Measurements from ENCODE around the gene ELF3.
"Not testable (repeated sequence)": the region's sequence is repeated elsewhere in the genome, so short reads cannot be mapped to it uniquely, and the experiment has no call there.

The ELF3 gene

GRCh38 chr1:202007805-202008489, 2.4 kb upstream of the ELF3 start:
- DNase-seq, result peak; percentile 22

- peak; percentile 76 for DNase-seq
These were observed 834 bp upstream of the ELF3 start for GRCh38 chr1:202009326-202010179.

GRCh38 chr1:202011994-202012393, 1.6 kb downstream of the ELF3 start:
- DNase-seq, result no peak

DNA sequence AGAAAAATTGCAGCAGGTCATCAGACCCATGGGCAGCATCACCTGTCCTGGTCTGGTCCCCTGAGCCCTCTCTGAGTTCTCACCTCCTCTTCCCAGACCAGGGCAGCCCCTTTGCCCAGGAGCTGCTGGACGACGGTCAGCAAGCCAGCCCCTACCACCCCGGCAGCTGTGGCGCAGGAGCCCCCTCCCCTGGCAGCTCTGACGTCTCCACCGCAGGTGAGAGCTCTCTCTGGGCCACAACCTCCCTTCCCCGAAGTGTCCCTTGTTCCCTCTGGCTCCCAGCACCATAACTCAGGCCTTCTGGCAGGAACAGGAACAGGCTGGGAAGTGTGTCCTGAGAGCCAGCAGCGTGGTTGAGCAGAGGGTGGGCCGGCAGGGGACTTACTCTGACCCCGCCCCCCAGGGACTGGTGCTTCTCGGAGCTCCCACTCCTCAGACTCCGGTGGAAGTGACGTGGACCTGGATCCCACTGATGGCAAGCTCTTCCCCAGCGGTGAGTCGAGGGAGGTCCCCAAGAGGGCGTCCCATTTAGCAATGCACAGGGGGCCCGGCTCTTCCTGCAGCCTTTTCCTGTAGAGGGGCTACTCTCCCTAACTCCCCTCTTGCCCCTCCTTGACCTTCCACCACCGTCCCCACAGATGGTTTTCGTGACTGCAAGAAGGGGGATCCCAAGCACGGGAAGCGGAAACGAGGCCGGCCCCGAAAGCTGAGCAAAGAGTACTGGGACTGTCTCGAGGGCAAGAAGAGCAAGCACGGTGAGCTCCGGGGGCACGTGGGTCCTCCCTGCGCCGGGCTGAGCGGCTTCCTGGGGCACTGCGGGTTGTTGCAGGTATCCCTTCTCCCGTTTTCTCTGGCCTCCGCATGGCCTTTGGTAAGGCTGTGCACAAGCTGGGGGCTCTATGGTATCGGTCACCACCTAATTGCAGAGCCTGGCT, 2.4 kb downstream of the ELF3 start:
- DNase-seq, result no peak

DNA sequence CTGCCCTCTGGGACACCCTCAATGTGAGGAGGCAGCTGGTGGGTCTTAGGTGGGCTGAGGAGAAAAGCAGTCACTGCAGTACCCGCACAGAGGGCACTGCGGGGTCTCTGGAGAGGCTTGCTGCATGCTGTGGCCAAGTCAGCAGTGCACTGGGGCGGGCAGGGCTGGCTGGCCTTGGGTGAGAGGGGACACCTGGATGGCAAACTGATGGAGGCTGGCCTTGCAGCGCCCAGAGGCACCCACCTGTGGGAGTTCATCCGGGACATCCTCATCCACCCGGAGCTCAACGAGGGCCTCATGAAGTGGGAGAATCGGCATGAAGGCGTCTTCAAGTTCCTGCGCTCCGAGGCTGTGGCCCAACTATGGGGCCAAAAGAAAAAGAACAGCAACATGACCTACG, 3.2 kb downstream of the ELF3 start:
- no peak for DNase-seq

DNA sequence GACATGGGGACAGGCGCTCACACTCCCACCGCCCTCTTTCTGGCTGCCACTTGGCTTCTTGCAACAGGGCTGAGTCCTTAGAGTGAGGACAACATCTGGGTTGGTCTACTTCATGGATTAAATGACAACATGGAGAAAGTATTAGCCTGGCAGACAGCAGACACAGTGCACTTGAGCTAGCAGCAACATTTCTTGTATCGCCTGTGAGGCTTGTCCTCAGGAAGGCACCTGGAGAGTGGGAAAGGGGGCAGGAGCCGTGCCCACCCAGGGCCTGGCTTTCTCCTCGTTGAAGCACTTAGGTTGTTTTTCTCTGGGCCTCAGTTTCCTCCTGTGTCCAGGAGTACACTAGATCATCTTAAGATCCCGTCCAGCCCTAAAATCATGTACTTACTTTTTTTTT, 3.7 kb downstream of the ELF3 start:
- no peak for DNase-seq

- DNase-seq, result no peak
These were observed 4.7 kb downstream of the ELF3 start for GRCh38 chr1:202014915-202015661.

DNA sequence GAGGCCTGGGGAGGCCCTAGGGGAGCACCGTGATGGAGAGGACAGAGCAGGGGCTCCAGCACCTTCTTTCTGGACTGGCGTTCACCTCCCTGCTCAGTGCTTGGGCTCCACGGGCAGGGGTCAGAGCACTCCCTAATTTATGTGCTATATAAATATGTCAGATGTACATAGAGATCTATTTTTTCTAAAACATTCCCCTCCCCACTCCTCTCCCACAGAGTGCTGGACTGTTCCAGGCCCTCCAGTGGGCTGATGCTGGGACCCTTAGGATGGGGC, 5.2 kb downstream of the ELF3 start:
- DNase-seq, result no peak

DNA sequence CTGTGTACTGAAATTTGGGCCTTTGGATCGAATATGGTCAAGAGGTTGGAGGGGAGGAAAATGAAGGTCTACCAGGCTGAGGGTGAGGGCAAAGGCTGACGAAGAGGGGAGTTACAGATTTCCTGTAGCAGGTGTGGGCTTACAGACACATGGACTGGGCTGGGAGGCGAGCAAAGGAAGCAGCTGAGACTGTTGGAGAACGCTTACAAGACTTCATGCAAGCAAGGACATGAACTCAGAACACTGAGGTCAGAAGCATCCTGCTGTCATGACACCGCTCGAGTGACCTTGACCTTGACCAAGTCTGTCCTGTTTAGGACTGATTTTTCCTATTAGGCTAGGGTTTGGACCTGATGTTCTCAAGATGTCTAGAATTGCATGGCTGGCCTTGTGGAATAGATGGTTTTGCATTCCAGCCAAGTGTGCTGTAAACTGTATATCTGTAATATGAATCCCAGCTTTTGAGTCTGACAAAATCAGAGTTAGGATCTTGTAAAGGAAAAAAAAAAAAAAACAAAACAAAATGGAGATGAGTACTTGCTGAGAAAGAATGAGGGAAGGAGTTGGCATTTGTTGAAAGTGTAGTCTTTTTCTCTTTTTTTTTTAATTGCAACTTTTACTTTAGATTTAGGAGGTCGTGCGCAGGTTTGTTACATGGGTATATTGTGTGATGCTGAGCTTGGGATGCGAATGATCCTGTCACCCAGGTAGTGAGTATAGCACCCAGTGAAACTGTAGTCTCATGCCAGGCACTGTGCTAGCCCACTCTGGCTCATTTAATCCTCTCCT, 5.8 kb downstream of the ELF3 start:
- no peak for DNase-seq

DNA sequence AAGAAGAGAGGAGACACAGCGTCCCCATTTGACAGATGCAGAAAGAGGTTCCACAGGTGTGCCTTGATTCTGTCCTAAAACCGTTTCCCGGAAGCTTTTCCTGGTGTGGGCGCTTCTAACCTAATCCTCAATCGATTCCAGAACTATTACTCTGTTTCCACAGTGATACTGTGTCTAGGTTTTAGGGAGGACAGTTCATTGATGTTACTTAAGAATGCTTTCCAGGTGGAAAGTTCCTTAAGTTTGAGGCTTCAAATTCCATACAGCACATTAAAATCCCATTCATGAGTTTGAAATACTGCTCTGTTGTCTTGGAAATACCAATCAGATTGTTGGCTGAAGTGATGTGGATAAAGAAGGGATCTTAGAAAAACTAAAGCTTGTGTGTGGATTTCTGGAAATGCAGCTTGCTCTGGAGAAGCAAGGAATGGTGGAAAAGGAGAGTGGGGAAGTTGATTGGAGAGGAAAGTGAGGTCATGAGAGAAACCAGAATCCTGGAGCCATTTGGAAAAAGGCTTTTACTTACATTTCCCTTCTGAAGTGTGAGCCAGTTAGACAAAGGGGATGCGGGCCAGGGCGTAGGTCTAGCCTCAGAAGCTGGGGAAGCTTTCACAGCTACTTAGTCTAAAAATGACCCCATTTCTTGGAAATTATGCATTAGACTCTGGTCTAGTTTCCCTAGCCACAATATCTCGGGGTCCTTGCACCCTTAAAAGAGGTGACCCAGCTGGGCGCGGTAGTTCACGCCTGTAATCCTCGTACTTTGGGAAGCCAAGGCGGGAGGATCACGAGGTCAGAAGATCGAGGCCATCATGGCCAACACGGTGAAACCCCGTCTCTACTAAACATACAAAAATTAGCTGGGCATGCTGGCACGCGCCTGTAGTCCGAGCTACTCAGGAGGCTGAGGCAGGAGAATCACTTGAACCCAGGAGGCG, 6.7 kb downstream of the ELF3 start:
- no peak for DNase-seq

GRCh38 chr1:202017749-202018467, 7.5 kb downstream of the ELF3 start:
- no peak for DNase-seq

GRCh38 chr1:202018468-202019234, 8.3 kb downstream of the ELF3 start:
- DNase-seq, result no peak

- DNase-seq, result not testable (repeated sequence)
These were observed 8.8 kb downstream of the ELF3 start for GRCh38 chr1:202019235-202019558.

- no peak for DNase-seq
These were observed 12.6 kb downstream of the ELF3 start for GRCh38 chr1:202023001-202023433.

GRCh38 chr1:202029171-202029665, 18.8 kb downstream of the ELF3 start:
- peak; percentile 90 for DNase-seq

DNA sequence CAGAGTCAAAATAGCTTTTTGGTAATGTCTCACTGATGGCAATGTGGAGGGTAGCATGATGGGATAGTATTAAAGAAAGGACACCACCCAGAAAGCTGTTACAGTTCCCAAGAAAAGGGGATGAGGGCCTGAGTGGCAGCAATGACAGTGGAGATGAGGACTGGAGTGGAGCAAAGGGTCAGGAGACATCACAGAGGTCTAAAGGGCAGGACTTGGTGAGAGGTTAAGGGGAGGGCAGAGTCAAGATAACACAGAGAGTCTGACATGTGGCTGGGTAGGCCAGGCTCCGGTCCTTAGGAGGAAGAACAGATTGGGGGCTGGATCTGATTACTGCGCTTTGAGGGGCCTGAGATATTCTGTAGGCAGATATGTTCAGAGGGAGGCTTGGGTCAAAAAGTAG, 19.3 kb downstream of the ELF3 start:
- DNase-seq, result no peak

GRCh38 chr1:202031796-202032195, 21.4 kb downstream of the ELF3 start:
- DNase-seq, result no peak

- no peak for DNase-seq
These were observed 23.8 kb downstream of the ELF3 start for GRCh38 chr1:202034149-202034682.

Data from fibroblast of skin of back (primary cell).